GM12864 (cell line): Measurements from ENCODE around the gene CBX2.

Experiments
- DNase-seq: peaks from one replicate; pipeline ENCODE4 v3.0.0-alpha.2; 2011; ENCODE audit warnings: low read depth
- H3K4me3 ChIP-seq: 2 replicates; pipeline ENCODE4 v1.5.1; 2011; ENCODE audit warnings: mild to moderate bottlenecking, low read depth, low read length, control low read depth
- CTCF ChIP-seq: IDR thresholded peaks from 2 replicates; pipeline ENCODE4 v1.5.1; 2011; ENCODE audit warnings: low read depth, mild to moderate bottlenecking, moderate library complexity, low read length, control low read depth, inconsistent platforms; ENCODE audit errors: missing control alignments

Gene CBX2

GRCh38 chr17:79829457-79829856 is 51.5 kb downstream of the CBX2 start:
- no peak for DNase-seq
- TF ChIP-seq CTCF, result no peak
- H3K4me3 ChIP-seq, result no peak overlapping the region

GRCh38 chr17:79830303-79830702 is 52.4 kb downstream of the CBX2 start:
- TF ChIP-seq CTCF, result no peak
- H3K4me3 ChIP-seq, result no peak overlapping the region
- DNase-seq, result no peak

GRCh38 chr17:79830763-79831264 is 52.9 kb downstream of the CBX2 start:
- DNase-seq, result no peak
- H3K4me3 ChIP-seq, result no peak overlapping the region
- TF ChIP-seq CTCF, result no peak

- DNase-seq, result no peak
- no peak for TF ChIP-seq CTCF
- H3K4me3 ChIP-seq, result no peak overlapping the region
These were observed 53.6 kb downstream of the CBX2 start for GRCh38 chr17:79831265-79832217.

- no peak for TF ChIP-seq CTCF
- DNase-seq, result no peak
- no peak overlapping the region for H3K4me3 ChIP-seq
These were observed 54.5 kb downstream of the CBX2 start for GRCh38 chr17:79832218-79833109.

GRCh38 chr17:79833110-79833450 is 55.1 kb downstream of the CBX2 start:
- H3K4me3 ChIP-seq, result no peak overlapping the region
- DNase-seq, result no peak
- TF ChIP-seq CTCF, result no peak
